ENCODE measurements around the gene TIPARP.
"Not testable (repeated sequence)": the region's sequence is repeated elsewhere in the genome, so short reads cannot be mapped to it uniquely, and the experiment has no call there.

TIPARP gene

DNA sequence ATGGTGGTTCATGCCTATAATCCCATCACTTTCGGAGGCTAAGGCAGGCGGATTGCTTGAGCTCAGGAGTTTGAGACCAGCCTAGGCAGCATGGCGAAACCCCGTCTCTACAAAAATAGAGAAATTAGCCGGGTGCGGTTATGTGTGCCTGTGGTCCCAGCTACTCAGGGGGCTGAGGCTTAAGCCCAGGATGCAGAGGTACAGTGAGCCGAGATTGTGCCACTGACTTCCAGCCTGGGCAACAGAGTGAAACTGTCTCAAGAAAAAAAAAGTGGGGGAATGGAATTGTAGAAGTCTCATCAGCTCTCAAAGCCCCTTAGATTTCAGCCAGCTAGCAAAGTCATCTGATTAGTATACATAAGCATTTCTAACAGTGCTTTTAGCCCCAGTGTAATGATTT is 33.2 kb downstream of the TIPARP start:
- in situ Hi-C loops (cut with HindIII; ENCODE audit: low sequenced_read_pairs) = no loop called here

DNA sequence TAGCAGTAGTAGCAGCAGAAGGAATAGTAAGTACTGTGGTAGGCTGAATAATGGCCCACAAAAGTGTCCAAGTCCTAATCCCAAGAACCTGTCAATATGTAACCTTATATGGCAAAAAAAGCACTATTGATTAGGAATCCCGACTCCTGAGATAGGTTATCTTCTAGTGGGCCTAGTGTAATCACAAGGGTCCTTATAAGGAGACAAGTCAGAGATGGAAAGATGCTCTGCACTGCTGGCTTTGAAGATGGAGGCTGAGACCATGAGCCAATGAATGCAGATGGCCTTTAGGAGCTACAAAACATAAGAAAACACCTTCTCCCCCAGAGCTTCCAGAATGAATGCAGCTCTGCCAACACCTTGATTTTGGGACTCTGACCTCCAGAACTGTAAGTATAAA is 36.0 kb downstream of the TIPARP start:
- in situ Hi-C loops (cut with HindIII; ENCODE audit: low sequenced_read_pairs) = no loop called here

DNA sequence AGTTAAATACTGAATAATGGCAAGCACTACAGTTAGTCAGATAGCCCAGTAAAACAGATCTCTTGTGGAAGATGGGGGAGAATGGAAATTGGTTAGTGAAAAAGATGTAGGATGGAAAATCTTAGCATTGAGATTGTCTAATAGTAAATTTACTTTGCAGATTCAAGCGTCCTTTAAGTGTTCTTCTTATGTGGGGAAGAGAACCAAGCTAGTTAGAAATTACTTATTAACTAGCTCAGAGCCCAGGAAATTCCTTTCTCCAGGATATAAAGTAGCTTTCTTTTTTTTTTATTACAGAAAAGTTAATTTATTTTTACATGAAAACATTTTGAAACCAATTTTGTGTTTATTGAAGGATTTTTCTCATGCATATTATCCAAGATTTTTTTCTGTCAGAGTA is 36.7 kb downstream of the TIPARP start:
- in situ Hi-C loops (cut with HindIII; ENCODE audit: low sequenced_read_pairs) = no loop called here

DNA sequence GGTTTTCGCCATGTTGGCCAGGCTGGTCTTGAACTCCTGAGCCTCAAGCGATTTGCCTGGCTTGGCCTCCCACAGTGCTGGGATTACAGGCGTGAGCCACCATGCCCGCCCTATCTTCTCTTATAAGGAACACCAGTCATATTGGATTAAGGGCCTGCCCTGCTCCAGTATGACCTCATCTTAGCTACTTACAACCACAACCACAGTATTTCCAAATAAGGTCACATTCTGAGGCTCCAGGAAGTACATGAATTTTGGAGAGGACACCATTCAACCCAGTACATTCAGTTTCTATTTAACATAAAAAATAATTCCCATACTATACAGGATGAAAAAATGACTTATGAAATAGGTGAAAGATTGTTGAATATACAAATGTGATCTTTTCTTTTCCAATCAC is 37.6 kb downstream of the TIPARP start:
- in situ Hi-C loops (cut with HindIII; ENCODE audit: low sequenced_read_pairs) = not testable (repeated sequence)

DNA sequence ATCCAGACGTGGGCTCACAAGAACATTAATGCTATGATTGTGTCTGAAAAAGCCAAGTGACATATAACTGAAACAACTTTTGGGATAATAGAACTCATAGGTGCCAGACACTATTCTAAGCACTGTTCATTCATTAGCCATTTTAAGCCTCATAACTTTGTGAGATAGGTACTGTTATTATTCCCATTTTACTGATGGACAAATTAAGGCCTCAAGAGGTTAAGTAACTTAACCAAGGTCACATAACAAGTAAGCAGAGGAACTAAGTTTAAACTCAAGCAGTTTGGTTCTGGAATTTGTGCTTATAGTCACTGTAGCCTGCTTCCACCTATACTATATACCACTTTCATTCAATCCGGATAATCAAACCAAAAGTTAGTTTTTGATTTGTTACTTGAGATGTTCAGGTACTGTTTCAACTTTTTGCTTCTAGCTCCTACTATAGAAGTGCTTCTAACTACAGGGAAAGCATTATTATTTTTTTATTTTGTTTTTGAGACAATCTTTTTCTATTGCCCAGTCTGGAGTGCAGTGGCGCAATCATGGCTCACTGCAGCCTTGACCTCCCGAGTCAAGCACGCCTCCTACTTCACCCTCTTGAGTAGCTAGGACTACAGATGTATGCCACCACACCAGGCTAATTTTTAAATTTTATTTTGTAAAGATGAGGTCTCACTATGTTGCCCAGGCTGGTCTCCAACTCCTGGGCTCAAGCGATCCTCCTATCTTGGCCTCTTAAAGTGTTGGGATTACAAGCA is 41.9 kb downstream of the TIPARP start:
- in situ Hi-C loops (cut with HindIII; ENCODE audit: low sequenced_read_pairs) = no loop called here

DNA sequence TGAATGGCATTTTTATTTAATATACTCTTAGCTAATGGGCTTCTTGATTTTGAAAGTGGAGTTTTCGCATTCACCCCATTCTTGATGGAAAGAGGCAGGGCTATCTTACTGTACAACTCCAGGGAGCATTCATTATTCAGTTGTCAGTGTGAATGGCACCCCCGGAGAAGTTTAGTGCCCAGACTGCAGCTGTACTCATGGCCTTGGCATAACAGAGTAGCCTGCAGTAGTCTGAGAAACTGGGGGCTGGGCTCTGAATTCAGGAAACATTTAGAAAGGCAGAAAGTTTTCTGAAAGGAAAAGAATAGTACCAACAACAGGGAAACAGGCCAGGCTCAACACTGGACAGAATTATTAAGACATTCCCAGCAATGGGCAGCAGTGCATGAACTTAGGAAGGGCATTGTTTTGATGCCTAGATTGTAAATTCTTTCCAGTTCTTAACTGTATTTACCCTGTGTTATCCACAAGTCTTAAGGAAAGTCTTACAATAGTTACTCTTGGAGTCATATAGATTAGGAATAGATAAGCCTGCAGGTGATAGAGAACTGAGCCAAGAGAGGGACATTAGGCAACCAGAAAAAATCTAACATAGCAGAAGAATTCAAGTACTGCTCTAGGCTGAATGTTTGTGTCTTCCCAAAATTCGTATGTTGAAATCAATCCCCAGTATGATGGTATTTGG is 44.4 kb downstream of the TIPARP start:
- in situ Hi-C loops (cut with HindIII; ENCODE audit: low sequenced_read_pairs) = no loop called here

DNA sequence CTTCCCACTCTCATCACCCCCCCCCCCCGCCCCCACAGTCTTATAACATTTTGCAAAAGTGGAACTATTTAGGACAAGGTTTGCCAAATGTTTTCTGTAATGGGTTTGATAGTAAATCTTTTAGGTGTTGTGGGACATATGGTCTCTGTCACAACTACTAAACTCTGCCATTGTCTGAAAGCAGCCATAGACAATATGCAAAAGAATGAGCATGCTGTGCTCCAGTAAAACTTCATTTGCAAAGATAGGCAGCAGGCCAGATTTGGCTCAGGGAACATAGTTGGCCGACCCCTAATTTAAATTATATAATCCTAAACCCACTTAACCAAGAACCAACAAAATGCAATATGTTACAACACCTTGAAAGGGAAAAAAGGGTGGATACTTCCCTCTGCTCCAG is 46.4 kb downstream of the TIPARP start:
- in situ Hi-C loops (cut with HindIII; ENCODE audit: low sequenced_read_pairs) = no loop called here

DNA sequence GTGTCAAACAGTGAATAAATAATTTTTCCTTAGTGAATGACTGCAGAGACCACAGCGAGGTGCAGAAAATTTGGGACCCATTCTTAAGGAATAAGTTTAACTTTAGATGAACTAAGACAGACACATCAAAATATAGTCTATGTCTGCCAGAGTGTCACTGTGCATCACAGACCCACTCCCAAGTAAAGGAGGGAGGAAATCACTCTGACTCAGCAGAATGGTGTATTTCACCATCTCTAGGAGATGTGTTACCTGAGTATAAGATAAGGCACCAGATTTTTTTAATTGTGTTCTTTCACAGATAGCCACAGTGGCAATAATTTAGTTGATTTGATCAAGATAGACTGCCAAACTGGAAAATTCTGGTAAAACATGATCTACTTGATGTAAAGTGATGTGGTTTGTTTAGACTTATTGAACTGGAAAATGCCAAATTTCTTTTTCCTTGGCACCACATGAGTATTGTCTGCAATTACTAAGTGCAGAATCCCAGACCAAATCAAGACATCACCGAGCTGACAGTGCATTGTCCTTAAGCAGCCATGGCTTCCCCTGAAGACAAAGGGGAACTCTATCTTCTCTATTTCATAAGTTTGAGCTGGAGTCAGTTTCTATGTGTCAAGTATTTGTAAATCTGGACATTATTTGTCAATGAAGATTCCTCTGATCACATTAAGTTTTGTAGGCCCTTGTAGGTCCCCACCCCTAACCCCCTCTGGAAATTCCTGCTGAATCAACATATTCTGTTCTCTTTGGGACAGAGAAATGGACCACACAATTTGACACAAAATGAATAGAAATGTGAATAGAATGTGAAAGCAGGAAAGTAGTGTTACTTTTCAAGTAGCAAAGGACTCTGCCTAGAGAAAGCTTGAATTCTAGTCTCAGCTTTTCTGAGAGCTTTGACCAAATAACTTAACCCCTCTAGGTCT is 47.6 kb downstream of the TIPARP start:
- in situ Hi-C loops (cut with HindIII; ENCODE audit: low sequenced_read_pairs) = no loop called here

DNA sequence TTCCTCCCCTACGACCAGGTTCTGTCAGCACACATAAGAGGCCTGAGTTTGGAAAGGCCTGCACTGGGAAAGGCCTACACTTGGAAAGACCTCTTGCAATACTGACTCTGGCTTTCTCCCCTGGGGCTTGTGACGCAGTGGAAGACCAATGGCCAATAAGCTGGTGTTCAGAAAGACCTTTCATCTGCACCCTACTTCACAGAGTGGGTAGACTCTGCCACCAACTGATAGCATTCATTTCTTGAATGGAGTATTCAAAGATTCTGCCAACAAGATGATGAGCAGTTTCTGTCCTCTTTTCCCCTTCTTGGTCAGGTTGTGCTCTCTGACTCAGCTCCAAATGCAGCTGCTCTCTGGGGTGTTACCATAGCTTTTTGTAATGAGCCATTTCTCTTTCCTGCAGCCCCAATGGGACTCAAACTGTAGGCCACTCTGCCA is 48.8 kb downstream of the TIPARP start:
- in situ Hi-C loops (cut with HindIII; ENCODE audit: low sequenced_read_pairs) = no loop called here

DNA sequence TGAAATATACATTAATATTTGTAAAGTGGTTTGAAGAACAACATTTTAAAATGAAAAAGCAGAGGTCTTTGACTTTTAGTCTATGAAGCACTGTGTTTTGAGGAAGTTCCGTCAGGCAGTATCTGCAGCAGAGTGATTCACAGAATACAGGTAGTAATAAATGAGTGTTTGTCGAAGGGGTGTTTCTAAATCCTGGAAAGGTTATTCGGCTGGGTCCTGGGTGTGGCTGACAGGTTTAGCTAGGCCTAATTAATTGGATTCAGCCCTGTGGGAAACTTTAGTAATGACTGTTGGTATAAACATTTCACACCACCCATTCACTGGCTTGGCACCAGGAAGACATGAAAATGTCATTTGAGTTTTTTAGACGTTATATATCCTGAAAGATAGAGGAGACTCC is 51.3 kb downstream of the TIPARP start:
- in situ Hi-C loops (cut with HindIII; ENCODE audit: low sequenced_read_pairs) = no loop called here

DNA sequence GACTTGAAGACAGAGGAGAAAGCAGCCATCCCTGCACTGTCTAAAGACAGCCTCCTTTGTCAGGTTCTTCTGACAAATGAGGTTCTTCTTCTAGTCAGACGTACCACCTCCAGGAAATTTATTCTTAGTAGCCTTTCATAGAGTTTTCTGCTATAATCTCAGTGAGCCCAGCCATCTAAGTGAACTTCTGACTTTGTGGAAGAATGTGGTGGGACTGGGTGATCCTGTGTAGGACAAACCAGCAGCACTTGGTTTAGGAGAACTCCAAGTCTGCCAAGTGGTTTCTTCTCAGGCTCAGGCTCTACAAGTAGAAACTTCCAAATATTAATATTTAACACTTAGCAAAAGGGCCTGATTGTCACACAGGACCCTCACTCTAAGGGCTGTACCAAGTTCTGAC is 52.1 kb downstream of the TIPARP start:
- in situ Hi-C loops (cut with HindIII; ENCODE audit: low sequenced_read_pairs) = no loop called here

DNA sequence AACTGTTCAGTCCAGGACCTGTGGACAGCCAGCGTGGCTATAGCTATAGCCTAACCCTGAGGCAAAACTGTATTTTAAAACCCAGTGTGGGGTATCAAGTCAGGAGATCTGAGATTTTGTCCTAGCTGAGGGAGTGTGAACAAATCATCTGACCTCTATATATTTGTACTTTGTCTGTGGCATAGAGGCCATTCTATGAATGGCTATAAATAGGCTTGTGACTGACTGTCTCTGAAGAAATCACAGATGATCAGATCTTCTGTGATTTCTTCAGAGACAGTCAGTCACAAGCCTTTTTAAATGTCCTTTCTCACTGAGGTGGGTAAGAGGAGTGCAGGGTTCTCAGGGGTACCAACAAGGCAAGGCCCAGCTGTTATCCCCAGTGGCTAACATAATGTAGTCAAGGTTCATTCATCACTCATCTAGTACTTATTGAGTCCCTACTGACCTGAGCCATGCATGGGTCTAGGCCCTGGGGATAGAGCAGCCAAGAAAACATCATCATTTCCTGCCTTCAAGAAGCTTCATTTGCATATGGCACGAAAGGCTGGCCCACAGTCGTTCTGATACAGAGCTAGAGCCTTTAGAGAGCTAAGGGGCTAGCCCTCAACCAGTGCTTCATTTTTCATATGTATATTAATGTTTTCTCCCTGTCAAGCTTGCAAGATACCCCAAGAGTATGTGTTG is 53.3 kb downstream of the TIPARP start:
- in situ Hi-C loops (cut with HindIII; ENCODE audit: low sequenced_read_pairs) = no loop called here

DNA sequence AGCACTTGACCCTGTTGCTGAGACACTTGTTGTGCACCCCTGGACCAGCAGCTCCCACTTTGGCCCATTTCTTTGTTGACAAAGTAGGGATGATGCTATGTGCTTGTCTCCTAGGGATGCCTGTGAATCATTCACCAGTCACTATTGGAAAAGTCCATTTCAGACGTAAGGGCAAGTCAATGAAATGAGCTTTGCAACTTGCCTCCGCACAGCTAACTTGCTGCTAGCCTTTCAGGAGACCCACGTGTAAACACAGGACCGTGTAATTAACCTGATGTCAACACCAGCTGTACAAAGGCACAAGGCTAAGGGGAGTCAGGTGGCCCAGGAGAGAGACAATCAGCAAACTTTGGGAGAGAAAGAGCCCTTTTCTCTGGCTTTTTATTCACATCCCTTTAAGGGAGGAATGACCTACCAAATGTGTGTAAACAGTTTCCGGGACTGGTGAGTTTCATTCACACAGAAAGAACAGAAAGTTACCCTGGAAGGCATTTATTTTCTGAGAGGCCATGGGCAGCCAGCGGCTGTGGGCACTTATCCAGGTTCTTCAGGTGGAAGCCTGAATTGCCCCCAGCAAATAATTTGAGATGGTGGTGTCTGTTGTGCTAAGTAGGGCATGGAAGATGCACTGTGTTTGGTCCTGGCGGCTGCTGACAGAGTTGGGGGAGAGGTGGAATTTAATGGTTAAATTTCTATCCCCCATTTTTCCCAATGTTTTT is 54.0 kb downstream of the TIPARP start:
- in situ Hi-C loops (cut with HindIII; ENCODE audit: low sequenced_read_pairs) = no loop called here

DNA sequence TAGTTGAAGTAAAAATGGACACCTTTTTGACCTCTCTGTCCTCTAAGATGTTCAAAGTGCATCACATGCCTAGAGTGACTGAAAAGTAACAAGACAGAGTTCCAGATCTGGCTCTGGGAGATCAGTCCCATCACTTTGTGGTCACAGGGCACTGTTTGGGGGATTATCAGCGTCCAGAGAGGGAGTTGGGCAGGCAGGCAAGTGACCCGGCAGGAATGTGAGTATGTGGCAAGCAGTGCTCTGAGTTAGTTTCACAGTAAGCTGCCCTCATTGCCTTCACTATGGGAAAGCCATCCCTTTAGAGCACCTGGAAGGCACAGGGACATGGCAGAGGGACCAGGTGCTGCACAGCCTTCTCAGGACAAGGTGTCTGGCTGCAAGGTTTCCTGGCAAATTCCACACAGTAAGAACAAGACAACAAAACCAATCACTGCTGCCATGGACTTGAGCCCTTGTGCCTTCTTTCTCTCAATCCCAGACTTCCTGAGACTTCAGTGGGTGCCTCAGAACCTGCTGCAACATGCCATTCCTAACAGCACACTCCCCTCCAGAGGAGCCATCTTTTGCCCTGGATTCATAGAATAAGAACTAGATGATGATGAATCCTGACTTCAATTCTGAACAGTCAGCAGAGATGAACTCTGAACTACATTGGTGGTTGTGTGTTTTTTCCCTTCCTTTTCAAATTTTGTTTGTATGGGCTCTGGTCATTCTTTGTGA is 55.2 kb downstream of the TIPARP start:
- in situ Hi-C loops (cut with HindIII; ENCODE audit: low sequenced_read_pairs) = no loop called here

DNA sequence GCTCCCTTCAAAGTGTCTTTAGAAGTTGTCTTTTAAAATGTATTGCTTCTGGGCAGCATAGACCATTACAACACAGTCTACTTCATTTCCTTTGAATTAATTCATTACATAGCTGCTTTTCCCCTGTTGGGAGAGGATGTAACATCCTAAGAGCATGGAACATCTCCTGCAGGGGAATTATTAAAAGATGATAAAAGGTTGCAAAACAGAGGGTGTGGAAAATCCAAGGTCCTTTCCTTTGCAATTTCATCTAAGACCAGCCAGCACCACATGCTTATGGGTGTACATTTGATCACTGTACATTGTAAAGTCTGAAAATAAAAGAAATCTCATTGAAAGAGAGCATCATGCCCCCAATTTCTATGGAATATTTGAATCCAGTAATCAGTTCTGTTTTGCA is 57.4 kb downstream of the TIPARP start:
- in situ Hi-C loops (cut with HindIII; ENCODE audit: low sequenced_read_pairs) = no loop called here

DNA sequence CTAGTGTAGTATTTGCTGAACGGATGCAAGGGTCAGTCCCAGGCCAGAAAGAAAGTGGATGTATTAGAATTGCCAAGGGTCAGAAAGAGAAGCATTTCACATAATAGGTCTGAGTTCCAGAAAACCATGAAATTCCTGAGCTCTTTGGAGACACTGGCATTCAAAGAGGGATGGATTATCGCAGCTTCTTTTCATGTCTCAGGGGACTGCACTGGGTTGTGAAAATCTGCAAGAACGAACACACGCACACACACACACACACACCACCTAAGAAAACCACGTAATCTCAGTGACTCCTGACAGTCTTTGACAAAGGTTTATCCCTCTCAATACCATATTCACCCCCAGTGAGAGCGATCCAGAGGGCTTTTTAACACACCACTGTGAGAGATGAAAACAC is 57.9 kb downstream of the TIPARP start:
- in situ Hi-C loops (cut with HindIII; ENCODE audit: low sequenced_read_pairs) = no loop called here

DNA sequence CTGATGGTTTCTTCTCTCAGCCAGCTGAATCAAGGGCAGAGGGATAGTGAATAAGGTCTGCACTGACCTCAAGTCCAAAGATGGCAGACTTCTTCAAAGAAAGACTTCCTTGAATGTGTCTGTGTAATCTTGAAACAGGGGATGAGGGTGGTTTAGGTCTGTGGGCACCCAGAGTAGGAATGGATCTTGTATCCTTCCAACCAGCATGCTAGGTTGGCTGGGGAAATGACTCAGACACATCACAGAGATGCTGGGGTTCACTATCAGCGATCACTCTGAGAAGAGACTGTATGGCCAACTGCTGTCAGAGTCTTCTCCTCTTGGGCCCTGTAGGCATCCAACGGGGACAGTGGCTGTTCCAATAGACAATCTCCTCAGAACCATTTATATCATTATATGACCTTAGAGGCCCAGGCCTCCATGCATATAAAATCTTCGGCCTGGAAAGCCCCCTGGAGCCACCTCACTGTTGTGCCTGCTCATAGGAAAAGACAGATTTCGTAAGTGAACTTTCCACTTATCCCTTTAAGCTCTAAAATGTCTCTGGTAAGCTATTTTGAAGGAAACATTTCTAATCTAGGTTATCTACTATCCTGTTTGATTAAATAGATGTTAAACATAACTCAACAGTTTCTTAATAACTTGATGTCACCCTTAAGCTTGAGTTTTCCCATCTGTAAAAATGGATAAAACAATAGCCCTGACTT is 58.5 kb downstream of the TIPARP start:
- in situ Hi-C loops (cut with HindIII; ENCODE audit: low sequenced_read_pairs) = no loop called here

DNA sequence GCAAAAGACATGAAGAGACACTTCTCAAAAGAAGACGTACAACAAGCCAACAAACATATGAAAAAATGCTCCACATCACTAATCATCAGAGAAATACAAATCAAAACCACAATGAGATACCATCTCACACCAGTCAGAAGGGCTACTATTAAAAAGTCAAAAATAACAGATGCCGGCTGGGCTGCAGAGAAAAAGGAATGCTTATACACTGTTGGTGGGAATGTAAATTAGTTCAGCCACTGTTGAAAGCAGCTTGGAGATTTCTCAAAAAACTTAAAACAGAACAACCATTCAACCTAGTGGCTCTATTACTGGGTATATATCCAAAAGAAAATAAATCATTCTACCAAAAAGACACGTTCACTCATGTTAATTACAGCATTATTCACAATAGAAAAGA is 60.3 kb downstream of the TIPARP start:
- in situ Hi-C loops (cut with HindIII; ENCODE audit: low sequenced_read_pairs) = not testable (repeated sequence)

DNA sequence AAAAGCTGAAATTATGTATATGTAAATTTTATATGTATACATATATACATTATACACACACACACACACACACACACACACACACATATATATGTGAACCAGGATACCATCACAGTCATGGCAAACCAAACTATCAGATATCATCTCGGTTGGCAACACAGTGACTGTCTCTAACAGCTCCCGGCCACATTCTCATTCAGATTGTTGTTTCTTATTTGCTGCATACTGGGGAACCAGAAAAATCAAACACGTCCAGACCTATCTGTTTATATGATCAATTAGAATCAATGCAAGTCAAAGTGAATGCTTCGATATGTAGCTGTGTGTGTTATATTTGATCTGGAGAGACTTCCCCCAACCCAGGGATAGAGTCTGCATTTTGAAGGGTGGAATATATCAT is 61.1 kb downstream of the TIPARP start:
- in situ Hi-C loops (cut with HindIII; ENCODE audit: low sequenced_read_pairs) = no loop called here

Data from endothelial cell of hepatic sinusoid (primary cell).